ENCODE data around the gene WLS. TPM values are rescaled to one million over a fixed set of nuclear protein-coding genes. Genes with fewer than 3 reads are reported as not detected.

WLS gene
- total and polyA plus RNA-seq, 2 donors (not counting 1 experiment from before 2014, with no cell fraction given): 156 to 269 TPM

GRCh38 chr1:68128820-68129219 is 103.5 kb downstream of the WLS start:
- Histone ChIP-seq H3K4me3 (replicated peaks in 1 of 4; ENCODE audit: control extremely low read depth in 1 of 4, insufficient read depth in 1 of 4, low read depth in 3 of 4, low read length in 4 of 4) (no peak overlapping the region), H3K4me2 (ENCODE audit: extremely low read depth, insufficient read depth, low read length) (no peak overlapping the region), H3K79me2 (ENCODE audit: control insufficient read depth, insufficient read depth, low read length) (no peaks in the 10 kb centered on the region), H3K9ac (ENCODE audit: insufficient read depth, low read length) (no peak overlapping the region), H4K20me1 (ENCODE audit: control insufficient read depth, extremely low read depth, insufficient read depth, low read length) (no peaks in the 10 kb centered on the region), H3K27ac (ENCODE audit: insufficient read depth, low read length) (no peak overlapping the region), H2AFZ (ENCODE audit: low read length) (no peak overlapping the region), H3K9me3 (ENCODE audit: control insufficient read depth, insufficient read depth, low read depth, low read length) (no peaks in the 10 kb centered on the region), H3K4me1 (ENCODE audit: control insufficient read depth, extremely low read depth, insufficient read depth, low read length) (peaks cover 3% of the 10 kb centered on the region), H3K36me3 (ENCODE audit: control insufficient read depth, insufficient read depth, low read length) (peaks cover 18% of the 10 kb centered on the region), H3K27me3 (ENCODE audit: control insufficient read depth, insufficient read depth, low read length) (no peaks in the 10 kb centered on the region)
- DNase-seq (ENCODE audit: low read depth in 2 of 2): no peak
- no peak for TF ChIP-seq EZH2 (IDR thresholded peaks at IDR 0.05; ENCODE audit: low read length, missing control alignments)
- no peak for TF ChIP-seq CTCF (conservative IDR thresholded peaks at IDR 0.05 in 1 of 2, IDR thresholded peaks at IDR 0.05 in 1 of 2; ENCODE audit: low read depth in 1 of 2, low read length in 2 of 2)

DNA sequence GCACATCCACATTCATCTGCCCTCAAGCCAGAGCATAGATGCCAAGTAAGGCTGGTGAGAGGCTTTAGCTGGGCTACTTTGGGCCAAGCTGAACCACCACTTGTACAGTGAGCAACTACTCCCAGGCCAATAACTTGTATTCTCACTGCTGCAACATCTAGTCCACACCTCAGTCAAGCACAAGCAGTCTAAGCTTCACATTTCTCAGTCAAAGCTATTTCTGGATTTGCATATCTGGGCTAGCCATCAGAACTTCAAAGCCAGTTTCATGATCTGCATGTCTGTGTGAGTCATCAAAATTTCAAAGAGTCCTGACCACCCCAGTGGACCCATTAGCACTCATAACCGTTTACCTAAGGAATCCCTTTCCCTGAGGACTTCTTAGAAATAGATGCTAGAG is 104.2 kb downstream of the WLS start:
- no peaks in the 10 kb centered on the region for H3K9me3 ChIP-seq (ENCODE audit: control insufficient read depth, insufficient read depth, low read depth, low read length)
- H3K79me2 ChIP-seq (ENCODE audit: control insufficient read depth, insufficient read depth, low read length): no peaks in the 10 kb centered on the region
- no peaks in the 10 kb centered on the region for H3K27me3 ChIP-seq (ENCODE audit: control insufficient read depth, insufficient read depth, low read length)
- DNase-seq (ENCODE audit: low read depth in 2 of 2): peak; percentile 28 to 94
- H3K4me2 ChIP-seq (ENCODE audit: extremely low read depth, insufficient read depth, low read length): no peak overlapping the region
- no peak overlapping the region for H3K27ac ChIP-seq (ENCODE audit: insufficient read depth, low read length)
- no peak for TF ChIP-seq EZH2 (IDR thresholded peaks at IDR 0.05; ENCODE audit: low read length, missing control alignments)
- no peak for TF ChIP-seq CTCF (conservative IDR thresholded peaks at IDR 0.05 in 1 of 2, IDR thresholded peaks at IDR 0.05 in 1 of 2; ENCODE audit: low read depth in 1 of 2, low read length in 2 of 2)
- H3K36me3 ChIP-seq (ENCODE audit: control insufficient read depth, insufficient read depth, low read length): peaks cover 16% of the 10 kb centered on the region
- no peak overlapping the region for H3K4me3 ChIP-seq (replicated peaks in 1 of 4; ENCODE audit: control extremely low read depth in 1 of 4, insufficient read depth in 1 of 4, low read depth in 3 of 4, low read length in 4 of 4)
- H4K20me1 ChIP-seq (ENCODE audit: control insufficient read depth, extremely low read depth, insufficient read depth, low read length): no peaks in the 10 kb centered on the region
- no peak overlapping the region for H2AFZ ChIP-seq (ENCODE audit: low read length)
- no peak overlapping the region for H3K9ac ChIP-seq (ENCODE audit: insufficient read depth, low read length)
- peaks cover 3% of the 10 kb centered on the region for H3K4me1 ChIP-seq (ENCODE audit: control insufficient read depth, extremely low read depth, insufficient read depth, low read length)

GRCh38 chr1:68121536-68121935 is 110.8 kb downstream of the WLS start:
- TF ChIP-seq EZH2 (IDR thresholded peaks at IDR 0.05; ENCODE audit: low read length, missing control alignments) (no peak), CTCF (conservative IDR thresholded peaks at IDR 0.05 in 1 of 2, IDR thresholded peaks at IDR 0.05 in 1 of 2; ENCODE audit: low read depth in 1 of 2, low read length in 2 of 2) (no peak)
- peak; percentile 53 to 82 for DNase-seq (ENCODE audit: low read depth in 2 of 2)
- H3K27ac ChIP-seq (ENCODE audit: insufficient read depth, low read length): peak overlapping the region; percentile 38

More at GRCh38 chr1:68121536-68121935, 110.8 kb downstream of the WLS start:
- H3K9me3 ChIP-seq (ENCODE audit: control insufficient read depth, insufficient read depth, low read depth, low read length): no peaks in the 10 kb centered on the region
- H3K4me2 ChIP-seq (ENCODE audit: extremely low read depth, insufficient read depth, low read length): no peak overlapping the region
- H3K36me3 ChIP-seq (ENCODE audit: control insufficient read depth, insufficient read depth, low read length): peaks cover 10% of the 10 kb centered on the region
- no peak overlapping the region for H3K9ac ChIP-seq (ENCODE audit: insufficient read depth, low read length)
- H3K27me3 ChIP-seq (ENCODE audit: control insufficient read depth, insufficient read depth, low read length): no peaks in the 10 kb centered on the region
- no peaks in the 10 kb centered on the region for H3K79me2 ChIP-seq (ENCODE audit: control insufficient read depth, insufficient read depth, low read length)
- H2AFZ ChIP-seq (ENCODE audit: low read length): no peak overlapping the region
- H3K4me1 ChIP-seq (ENCODE audit: control insufficient read depth, extremely low read depth, insufficient read depth, low read length): peaks cover 12% of the 10 kb centered on the region
- no peak overlapping the region for H3K4me3 ChIP-seq (replicated peaks in 1 of 4; ENCODE audit: control extremely low read depth in 1 of 4, insufficient read depth in 1 of 4, low read depth in 3 of 4, low read length in 4 of 4)
- no peaks in the 10 kb centered on the region for H4K20me1 ChIP-seq (ENCODE audit: control insufficient read depth, extremely low read depth, insufficient read depth, low read length)

Data from fibroblast of lung (primary cell).